Left kidney (tissue), 2 donors: ENCODE measurements around the gene MYH7. TPM values are rescaled to one million over a fixed set of nuclear protein-coding genes. Genes with fewer than 3 reads are reported as not detected.
"Not testable (repeated sequence)": the region's sequence is repeated elsewhere in the genome, so short reads cannot be mapped to it uniquely, and the experiment has no call there.

Experiments used
- DNase-seq: peaks from one replicate; pipeline ENCODE4 v3.0.0-alpha.2; 2013
- polyA plus RNA-seq: library from polyadenylated mRNA; unstranded; fragments of 120-200 nt; gene quantifications from one replicate; pipeline ENCODE4 v1.2.1, GENCODE V29; 2013; ENCODE audit not compliant: insufficient read length

Gene MYH7
- polyA plus RNA-seq, 1 donor = 0.32 TPM

GRCh38 chr14:23430016-23430722 lies 5.3 kb downstream of the MYH7 start:
- no peak for DNase-seq

GRCh38 chr14:23428686-23429495 lies 6.6 kb downstream of the MYH7 start:
- DNase-seq = no peak

GRCh38 chr14:23425798-23426197 lies 9.7 kb downstream of the MYH7 start:
- DNase-seq = not testable (repeated sequence)

- DNase-seq = no peak
Measured at GRCh38 chr14:23425169-23425568, 10.3 kb downstream of the MYH7 start.

- DNase-seq = no peak
Measured at GRCh38 chr14:23423657-23424056, 11.8 kb downstream of the MYH7 start.

GRCh38 chr14:23421594-23421993 lies 13.9 kb downstream of the MYH7 start:
- DNase-seq = no peak

GRCh38 chr14:23419646-23420045 lies 15.8 kb downstream of the MYH7 start:
- not testable (repeated sequence) for DNase-seq

GRCh38 chr14:23418021-23418420 lies 17.4 kb downstream of the MYH7 start:
- DNase-seq = no peak

- not testable (repeated sequence) for DNase-seq
Measured at GRCh38 chr14:23417269-23417668, 18.2 kb downstream of the MYH7 start.

GRCh38 chr14:23416801-23417200 lies 18.7 kb downstream of the MYH7 start:
- no peak for DNase-seq

GRCh38 chr14:23415821-23416778 lies 19.4 kb downstream of the MYH7 start:
- DNase-seq = no peak

- DNase-seq = no peak
Measured at GRCh38 chr14:23414906-23415820, 20.3 kb downstream of the MYH7 start.

- DNase-seq = no peak
Measured at GRCh38 chr14:23414254-23414653, 21.2 kb downstream of the MYH7 start.

GRCh38 chr14:23413681-23414080 lies 21.8 kb downstream of the MYH7 start:
- no peak for DNase-seq

GRCh38 chr14:23411563-23412525 lies 23.6 kb downstream of the MYH7 start:
- no peak for DNase-seq

GRCh38 chr14:23409966-23410635 lies 25.4 kb downstream of the MYH7 start:
- DNase-seq = no peak

GRCh38 chr14:23409475-23409874 lies 26.0 kb downstream of the MYH7 start:
- no peak for DNase-seq

GRCh38 chr14:23408307-23408630 lies 27.2 kb downstream of the MYH7 start:
- DNase-seq = no peak

GRCh38 chr14:23407516-23408306 lies 27.7 kb downstream of the MYH7 start, which contains the start of gene MYH6:
TSS of gene MYH6 (minus strand) at chr14:23408273. CDS start at chr14:23407223, 1,050 bp downstream.
- no peak for DNase-seq
